GM19328 (cell line): ENCODE results near the gene LRRC32.
"Not testable (repeated sequence)": the region's sequence is repeated elsewhere in the genome, so short reads cannot be mapped to it uniquely, and the experiment has no call there.

Source experiments
- ATAC-seq: cut with Tn5 transposase; IDR thresholded peaks from one replicate; pipeline ENCODE4 v1.9.1; 2021; ENCODE audit warnings: mild to moderate bottlenecking, moderate library complexity; ENCODE audit not compliant: unreplicated experiment

Gene LRRC32

DNA sequence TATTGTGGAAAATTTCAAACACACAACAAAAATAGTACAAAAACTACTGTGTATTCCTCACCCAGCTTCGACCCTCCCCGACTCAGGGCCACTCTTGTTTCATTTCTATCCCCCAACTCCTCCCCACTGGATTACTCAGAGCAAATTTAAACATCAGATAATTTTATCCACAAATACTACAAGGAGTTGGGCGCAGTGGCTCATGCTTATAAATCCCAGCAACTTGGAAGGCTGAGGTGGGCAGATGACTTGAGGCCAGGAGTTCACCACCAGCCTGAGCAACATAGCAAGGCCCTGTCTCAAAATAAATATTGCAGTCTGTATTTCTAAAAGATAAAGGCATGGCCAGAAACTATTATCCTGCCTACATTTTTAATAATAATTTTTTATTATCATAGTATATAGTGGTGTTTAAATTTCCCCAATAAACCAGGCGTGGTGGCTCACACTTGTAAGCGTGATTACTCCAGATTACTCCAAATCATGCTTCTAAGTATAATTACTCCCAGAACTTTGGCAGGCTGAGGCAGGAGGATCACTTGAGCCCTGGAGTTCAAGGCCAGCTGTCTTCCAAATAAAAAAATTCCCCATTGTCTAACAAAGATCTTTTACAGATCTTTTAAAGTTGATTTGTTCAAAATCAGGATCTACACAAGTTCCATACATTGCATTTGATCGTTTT is 39.8 kb downstream of the LRRC32 start:
- ATAC-seq = no peak

DNA sequence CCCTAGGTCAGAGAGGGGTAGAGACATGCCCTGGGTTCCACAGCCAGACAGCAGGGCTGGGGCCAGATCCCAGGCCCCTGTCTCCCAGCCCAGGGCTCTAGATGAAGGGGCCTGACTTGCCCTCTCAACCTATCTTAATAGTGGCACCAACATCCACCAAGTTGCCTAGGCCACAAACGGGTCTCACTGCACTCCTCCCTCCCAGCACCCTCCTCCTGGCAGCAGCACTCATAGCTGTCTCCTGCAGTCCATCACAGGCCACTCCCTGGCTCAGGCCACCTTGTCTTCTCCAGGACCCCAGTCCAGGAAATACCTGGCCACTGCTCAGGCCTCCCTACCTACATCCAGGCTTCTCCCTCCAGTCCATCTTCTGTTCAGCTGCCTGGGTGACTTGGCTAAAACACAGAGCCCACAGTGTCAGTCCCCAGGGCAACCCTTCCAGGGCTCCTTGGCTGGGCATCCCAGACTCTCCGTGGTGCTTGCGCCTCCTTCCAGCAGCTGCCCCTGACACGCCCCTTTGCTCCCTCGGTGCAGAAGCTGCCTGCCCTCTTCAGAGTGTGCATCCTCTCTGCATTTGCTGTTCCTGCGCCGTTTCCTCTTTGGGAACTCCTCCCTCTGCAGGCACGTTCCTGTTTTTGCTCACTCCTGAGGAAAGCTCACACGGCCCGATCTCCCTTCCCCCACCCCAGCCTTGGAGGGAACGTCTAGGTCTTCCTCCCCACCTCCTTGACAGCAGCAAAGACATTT is 40.5 kb downstream of the LRRC32 start:
- no peak for ATAC-seq

DNA sequence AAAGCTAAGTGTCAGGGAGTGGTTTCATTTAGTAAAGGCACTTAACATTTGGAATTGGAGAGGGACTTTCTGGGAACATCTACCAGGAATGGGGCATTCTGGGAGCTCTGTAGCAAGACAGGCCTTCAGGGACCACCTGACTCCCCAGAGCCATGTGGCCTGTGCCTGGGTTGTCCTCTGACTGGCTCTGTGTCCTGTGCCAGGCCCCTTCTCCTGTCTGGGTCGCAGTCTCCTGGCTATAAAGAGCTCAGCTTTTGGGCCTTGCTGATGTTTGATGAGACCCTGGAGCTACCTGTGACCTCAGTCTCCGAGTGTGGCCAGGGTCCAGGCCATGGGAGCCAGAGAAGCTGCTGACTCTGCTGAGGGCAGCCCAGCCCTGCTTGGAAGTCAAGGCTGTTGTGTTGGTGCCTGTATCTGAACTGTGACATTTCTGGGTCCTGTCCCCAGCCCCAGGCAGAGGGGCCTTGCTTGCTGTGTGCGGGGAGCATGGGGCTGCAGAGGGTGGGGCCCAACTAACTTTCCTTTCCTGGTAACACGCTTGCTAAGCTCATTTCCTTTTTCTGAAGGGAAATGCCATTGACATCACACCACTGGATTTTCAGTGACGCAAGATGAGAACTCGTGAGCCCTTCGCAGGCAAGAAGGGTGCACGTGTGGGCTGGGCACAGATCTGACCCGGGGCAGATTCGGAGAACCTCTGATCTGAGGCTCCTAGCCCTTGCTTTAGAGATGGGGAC is 41.3 kb downstream of the LRRC32 start:
- ATAC-seq = no peak

DNA sequence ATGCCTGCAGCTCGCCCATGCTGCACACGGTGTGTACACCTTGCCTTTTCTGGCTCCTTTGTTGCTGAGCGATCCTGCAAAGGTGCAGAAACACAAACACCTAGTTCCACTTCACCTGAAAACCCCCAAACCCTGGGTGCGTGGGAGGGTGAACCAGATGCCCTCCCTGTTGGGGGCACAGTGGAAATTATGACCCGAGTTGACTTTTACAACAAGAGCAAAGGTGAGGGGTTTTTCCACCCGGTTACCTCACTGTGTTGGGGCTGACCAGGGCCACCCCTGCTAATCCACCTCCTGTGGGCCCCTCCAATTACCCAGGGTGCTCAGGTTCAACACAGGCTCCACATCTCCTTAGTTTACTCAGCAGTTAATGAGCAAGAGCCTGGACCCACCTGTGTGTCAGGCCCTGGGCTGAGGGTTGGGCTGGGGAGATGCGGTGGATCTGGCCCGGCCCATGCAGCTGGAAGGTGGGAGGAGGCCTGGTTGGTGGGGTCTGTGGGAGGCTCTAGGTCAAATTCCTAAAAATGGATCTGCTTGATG is 42.1 kb downstream of the LRRC32 start:
- ATAC-seq = no peak

DNA sequence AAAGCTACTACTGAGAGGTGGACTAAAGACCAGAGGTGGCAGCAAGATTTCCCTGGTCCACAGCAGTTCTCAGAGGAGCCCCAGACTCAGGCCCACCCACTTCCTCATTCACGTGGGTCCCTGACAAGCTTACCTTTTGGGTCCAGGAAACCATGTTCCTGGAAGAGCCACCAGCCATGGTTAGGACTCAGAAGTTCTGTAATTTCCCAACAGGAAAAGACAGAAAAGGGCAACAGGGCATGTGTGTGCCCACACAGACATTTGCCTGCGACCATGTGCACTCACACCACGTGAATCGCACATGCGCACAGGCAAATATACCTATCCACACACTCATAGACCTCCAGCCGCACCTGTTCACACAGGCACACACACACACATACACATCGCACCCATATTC is 42.9 kb downstream of the LRRC32 start:
- no peak for ATAC-seq

DNA sequence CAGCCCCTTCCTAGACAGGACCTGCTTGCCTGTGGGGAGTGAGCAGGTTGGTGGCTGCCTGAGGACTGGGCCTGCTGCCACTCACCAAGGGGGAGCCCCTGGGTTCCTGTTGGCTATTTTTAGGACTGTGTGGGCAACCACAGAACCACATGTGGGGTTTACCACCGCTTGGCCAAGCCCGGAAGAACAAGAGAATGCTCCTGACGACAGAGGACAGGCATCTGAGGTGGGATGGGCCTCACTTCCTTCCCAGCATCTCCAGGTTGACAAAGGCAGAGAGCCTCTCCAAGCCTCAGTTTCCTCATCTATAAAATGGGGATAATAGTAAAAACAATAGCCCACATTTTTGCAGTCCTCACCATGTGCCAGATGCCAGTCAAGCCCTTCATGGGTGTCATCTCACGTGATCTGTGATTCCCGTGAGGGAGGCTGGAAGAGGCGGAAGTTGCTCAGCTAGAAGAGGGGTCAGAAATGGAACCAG is 43.6 kb downstream of the LRRC32 start:
- peak; percentile 87 for ATAC-seq

DNA sequence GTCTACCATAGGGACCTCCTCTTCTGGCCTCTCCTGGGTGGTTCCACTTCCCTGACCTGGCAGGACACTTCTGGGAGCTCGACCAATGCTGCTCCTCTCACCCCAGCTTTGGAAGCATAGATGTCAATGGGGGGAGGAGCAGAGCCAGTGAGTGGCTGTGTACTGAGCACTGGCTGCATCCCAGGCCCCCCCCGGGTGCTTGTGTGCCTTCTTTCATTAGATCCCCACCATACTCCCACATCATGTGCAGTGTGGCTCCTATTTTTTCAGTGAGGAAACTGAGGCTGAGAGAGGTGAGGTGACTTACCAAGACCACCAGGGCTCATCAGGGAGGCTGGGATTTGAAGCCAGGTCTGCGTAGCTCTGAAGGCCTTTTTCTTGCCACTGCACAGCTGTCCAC is 44.3 kb downstream of the LRRC32 start:
- no peak for ATAC-seq

DNA sequence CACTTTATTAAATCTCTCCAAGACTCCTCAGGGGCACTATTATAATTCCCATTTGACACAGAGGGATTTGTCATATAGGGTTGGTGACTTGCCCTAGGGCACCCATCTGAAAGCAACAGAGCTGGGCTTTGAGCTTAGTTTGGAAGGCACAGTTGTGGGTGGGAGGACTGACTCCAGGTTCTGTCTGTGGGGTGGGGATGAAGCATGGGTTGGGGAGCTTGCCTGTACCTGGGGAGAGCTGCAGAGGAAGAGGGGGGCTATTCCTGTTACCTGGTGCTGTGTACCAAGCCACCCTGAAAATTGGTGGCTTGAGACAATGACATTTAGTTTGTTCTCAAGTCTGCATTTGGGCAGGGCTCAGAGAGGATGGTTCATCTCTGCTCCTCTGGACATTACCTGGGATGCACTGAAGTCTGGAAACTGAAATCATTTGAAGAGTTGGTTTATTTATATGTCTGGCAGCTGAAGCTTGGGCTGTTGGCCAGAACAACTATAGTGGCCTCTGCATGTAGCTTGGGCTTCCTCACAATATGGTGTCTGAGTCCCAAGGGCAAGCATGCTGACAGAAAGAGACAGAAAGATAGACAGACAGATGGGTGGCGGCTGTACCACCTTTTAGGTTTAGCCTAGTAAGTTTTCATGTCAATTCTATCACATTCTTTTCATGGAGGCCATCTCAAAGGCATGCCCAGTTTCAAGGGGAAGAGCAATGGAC is 44.9 kb downstream of the LRRC32 start:
- no peak for ATAC-seq

DNA sequence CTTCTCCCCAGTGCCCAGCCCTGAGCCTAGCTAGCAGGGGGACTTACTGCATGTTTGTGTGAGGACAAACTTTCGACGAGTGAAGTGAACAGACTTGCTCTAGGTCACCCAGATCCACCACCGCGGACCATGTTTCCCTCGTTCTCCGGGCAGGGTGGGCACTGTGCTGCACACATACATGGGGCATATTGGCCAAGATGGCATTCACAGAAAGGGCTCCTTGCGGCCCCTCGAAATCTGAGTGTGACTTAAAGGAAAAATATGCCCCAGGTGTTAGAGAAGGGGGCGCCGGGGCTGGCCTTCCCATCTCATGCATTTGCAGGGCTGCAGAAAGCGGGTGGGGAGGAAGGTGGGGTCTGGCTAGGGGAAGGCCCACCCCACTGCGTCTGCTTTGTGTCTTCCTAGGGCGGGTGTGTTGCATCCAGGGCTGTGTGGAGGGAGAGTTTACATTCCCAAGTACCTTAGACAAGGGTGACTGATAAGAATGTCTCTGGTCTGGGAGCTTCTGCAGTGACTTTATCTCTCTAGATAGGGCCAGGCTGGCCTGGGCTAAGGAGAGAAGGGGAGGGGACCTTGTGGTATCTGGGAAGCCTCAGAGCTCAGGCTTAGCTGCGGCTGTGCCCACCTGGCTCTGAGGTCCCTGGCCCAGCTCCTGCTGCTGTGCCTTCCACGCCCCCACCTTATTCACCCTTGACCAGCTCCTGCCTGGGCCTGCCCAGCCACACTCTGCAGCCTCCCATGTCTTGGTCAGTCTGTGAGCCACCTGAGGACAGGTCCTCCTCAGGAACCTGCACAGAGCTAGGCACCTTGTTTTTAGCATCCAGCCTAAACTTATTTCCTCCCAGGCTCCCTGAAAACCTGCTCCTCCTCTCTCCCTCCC is 45.8 kb downstream of the LRRC32 start:
- no peak for ATAC-seq

DNA sequence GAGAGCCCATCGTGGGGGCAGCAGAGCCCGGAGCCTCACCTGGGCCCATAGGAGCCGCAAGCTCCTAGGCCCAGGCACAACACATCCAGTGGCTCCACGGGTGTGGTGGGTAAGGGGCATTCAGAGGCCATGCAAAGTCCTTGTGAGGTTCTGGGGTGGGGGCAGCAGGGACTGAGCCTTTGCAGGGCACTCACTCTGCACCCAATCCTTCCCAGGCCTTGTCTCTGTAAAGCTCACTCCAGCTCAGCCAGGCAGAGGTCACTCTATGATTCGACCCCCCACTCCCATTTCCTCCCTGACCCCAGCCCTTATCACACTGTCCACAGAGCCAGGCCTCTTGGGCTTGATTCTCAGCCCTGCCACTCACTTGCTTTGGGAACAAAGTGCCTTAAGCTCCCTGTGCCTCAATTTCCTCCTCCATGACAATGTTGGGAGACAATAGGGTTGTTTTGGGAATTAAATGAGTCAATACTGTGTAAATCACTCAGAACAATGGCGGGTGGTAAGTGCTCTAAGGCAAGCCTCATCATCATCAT is 46.6 kb downstream of the LRRC32 start:
- ATAC-seq = no peak

DNA sequence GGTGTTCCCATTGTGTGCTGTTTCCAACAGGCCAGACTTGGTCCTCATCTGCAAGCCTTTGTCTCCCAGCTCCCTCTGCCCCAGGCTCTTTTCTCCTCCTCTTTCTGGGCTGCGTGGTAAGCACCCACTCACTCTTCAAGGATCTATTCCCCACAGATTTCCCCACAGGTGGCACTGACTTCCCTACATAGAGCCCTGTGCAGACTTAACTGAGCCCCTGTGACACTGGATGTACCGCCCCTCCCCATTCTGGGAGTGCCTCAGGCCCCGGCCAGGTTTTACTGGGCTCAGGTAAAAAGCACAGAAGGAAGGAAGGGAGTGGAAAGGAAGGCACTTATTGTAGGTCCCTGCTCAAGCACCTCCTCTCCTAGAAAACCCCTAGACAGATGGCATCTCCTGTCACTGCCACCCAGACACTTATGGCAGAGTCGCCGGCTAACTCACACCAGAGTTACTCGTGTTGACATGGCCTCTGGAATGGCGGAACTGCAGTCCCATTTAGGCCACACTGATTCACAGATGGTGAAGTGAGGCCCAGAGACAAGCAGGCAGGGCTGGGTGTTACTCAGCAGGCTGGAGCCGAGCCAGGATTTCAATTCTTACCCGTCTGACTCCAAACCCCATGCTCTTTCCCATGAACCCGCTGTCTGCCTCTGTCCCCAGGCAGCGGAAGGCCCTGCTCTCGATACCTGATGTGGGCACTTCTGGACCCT is 47.2 kb downstream of the LRRC32 start:
- no peak for ATAC-seq

DNA sequence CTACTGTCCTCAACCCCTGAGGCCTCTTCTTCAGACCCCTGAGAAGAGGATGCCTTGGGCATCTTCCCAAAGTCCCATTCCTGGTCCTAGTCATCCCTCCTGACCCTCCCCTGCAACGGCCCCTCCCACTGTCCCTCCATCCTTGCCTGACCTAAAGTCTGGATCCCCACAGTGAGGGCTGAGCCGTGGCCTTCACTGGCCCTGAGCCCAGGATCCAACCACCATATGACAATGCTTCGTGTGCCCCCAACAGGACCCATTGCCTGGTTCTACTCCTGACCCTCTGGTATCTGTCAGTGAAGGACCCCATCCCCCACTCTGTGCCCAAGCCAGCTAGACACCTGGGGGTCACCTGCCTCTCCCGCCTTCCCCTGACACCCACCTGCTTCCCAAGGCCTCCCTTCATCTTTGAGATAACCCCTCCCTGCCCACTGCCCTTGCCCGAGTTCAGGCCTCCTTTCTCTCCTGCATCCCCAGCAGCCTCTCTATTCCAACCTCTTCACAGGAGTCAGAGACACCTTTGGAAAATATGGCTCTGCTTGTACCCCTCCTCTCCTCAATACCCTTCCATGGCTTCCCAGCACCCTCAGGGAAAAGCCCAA is 48.0 kb downstream of the LRRC32 start:
- ATAC-seq = no peak

DNA sequence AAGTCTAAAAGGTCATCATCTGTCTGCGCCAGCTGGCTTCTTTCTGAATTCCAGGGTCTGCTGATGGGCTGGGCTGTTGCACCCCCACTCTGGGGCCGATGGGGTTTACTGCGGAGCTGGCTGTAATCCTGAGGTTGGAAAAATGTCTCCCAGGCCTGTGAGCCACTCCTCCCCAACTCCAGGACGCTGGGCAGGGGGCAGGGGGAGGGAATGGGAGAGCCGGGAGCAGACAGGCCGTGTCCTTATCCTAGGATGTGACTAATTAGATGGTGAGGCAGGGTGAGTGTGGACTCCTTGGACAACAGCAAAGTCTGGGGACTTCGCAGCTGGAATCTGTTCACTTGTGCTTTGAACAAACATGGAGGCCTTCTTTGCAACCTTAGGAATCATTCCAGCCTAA is 48.7 kb downstream of the LRRC32 start:
- no peak for ATAC-seq

DNA sequence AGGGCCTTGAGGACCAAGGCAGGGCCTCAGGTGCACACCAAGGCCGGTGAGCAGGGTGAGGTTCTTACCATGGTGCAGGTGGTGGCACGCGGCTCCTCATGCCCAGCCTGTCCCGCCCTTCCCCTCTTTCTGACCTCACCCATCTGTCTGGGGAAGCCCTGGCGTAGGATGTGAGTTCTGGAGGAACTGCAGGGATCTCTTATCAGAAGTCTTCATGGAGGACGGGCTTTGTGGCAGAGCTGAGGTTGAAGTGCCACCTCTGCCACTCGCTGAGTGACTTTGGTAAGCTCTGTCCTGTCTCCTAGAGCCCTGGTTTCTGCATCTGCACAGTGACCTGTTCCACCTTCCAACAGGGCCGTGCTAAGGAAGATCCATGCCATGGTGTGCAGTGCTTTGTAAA is 49.1 kb downstream of the LRRC32 start:
- no peak for ATAC-seq

DNA sequence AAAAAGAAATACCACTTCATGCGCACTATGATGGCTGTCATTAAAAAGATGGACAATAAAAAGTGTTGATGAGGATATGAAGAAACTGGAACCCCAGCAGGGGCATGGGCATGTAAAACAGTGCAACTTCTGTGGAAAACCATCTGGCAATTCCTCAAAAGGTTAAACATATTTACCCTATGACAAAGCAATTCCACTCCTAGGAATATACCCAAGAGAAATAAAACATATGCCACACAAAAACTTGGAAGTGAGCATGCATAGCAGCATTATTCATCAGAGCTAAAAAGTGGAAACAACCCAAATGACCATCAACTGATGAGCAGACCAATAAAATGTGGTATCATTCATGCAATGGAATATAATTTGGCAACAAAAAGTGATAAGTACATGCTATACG is 50.1 kb downstream of the LRRC32 start:
- no peak for ATAC-seq

DNA sequence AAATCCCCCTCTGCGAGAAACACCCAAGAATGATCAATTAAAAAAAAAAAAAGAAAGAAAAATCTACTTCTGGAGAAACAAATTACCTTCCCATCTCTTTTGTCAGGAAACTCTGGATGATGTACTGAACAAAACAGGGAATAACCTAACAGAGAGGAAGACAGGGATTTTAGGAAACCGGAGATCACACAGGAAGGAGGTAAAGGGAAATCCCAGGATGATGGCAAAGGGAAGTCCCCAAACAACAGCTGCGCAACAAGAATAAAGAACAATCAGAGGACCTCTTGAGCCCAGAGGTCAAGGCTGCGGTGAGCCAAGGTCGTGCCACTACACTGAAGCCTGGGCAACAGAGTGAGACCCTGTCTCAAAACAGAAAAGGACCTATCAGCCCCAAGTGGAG is 50.7 kb downstream of the LRRC32 start:
- not testable (repeated sequence) for ATAC-seq

DNA sequence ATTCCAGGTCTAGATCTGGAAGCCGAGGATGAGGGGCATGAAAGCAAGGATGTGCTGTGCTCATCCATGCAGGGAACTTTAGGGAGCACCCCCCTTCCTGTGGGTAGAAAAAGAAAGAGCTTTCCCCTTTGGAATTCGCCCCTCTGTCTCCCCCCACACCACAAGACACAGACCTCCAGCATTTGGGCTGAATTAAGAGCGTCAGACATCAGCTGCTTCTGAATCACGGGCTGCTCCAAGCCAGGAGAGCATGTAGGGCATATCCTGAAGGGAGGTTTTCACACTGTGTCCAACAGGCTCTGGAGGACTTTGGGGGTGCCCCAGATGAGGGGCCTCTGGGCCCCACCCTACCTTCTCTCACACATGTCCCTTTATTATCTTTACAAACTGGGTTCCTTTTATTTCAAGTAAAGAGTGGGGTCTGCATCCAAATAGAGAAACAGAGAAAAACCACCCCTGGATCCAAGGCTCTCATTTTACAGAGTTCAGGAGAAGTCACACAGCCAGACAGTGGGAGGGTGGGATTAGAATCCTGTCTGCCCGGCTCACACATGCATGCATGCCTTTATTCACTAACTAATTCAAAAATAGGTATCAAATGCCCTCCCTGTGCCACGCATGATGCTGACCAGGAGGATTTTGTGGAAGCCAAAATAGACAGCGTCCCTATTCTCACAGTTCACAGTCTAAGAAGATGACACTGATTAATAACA is 52.8 kb downstream of the LRRC32 start:
- no peak for ATAC-seq
